ENCODE results near the gene MYMX.

- TF ChIP-seq CTCF (IDR thresholded peaks at IDR 0.05 in 2 of 3, conservative IDR thresholded peaks at IDR 0.05 in 1 of 3; ENCODE audit: borderline replicate concordance in 1 of 3, insufficient read depth in 1 of 3, low read depth in 2 of 3, low read length in 2 of 3) (peak in 2 of 3 experiments; percentile 90 to 96; a peak in 4 of 6 replicates), SRF (IDR thresholded peaks at IDR 0.05; ENCODE audit: low read depth) (no peak), ZNF274 (IDR thresholded peaks at IDR 0.05; ENCODE audit: low read depth, low read length) (no peak), REST (IDR thresholded peaks at IDR 0.05; ENCODE audit: low read depth) (no peak), ATF3 (IDR thresholded peaks at IDR 0.05) (no peak), MAX (IDR thresholded peaks at IDR 0.05) (no peak), SP1 (IDR thresholded peaks at IDR 0.05; ENCODE audit: low read depth) (no peak), EZH2phosphoT487 (IDR thresholded peaks at IDR 0.05; ENCODE audit: borderline replicate concordance) (no peak), YY1 (IDR thresholded peaks at IDR 0.05; ENCODE audit: extremely low read depth, insufficient replicate concordance, low read depth, low read length) (no peak), POLR2A (IDR thresholded peaks at IDR 0.05; ENCODE audit: borderline replicate concordance, extremely low read depth, insufficient read depth, insufficient read length) (no peak), ZBTB33 (IDR thresholded peaks at IDR 0.05; ENCODE audit: extremely low read depth, insufficient replicate concordance, low read length) (no peak), JUND (IDR thresholded peaks at IDR 0.05) (no peak), ZFX (IDR thresholded peaks at IDR 0.05) (no peak; the same call in 1 of the 2 replicates)
These were observed 21.2 kb downstream of the MYMX start for GRCh38 chr6:44237813-44238433.
